DMS114 treated with DMSO at 0.1 percent for 48 hours (cell line): ENCODE data around the gene MALAT1.
"Not testable (repeated sequence)": the region's sequence is repeated elsewhere in the genome, so short reads cannot be mapped to it uniquely, and the experiment has no call there.

ENCODE experiments used
- DNase-seq: peaks from one replicate; lab custom pipeline; 2025; ENCODE audit not compliant: unreplicated experiment; lab: John Stamatoyannopoulos, UW

Gene MALAT1

DNA sequence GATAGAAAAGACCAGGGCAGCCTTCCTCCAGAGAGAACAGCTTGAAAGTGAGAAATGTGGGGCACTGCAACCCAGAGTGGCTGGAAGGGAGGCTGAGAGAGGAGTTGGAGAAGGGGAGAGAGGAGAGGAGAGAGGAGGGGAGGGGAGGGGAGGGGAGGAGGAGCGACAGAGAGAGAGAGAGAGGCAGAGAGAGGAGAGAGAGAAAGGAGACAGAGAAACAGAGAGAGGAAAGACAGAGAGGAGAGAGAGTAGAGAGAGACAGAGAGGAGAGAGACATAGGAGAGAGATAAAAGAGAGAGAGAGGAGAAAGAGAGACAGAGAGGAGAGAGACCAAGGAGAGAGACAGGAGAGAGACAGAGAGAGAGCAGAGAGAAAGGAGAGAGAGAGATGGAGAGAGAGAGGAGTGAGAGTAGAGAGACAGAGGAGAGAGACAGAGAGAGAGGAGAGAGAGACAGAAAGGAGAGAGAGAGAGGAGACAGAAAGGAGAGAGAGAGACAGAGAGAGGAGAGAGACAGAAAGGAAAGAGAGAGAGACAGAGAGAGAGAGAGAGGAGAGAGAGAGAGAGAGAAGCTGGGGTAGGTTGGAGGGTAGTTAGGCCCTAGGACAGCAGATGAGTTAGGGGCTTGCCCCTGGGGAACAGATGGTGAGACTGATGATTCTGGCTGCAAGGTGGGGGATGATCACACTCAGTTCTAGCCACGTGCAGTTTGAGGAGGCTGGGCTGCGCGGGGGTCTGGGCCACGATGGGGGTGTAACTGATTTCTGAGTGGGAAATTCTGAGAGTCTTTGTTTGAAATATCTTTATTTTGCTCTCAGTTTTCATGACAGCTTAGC, 17.5 kb downstream of the MALAT1 start:
- DNase-seq: no peak

DNA sequence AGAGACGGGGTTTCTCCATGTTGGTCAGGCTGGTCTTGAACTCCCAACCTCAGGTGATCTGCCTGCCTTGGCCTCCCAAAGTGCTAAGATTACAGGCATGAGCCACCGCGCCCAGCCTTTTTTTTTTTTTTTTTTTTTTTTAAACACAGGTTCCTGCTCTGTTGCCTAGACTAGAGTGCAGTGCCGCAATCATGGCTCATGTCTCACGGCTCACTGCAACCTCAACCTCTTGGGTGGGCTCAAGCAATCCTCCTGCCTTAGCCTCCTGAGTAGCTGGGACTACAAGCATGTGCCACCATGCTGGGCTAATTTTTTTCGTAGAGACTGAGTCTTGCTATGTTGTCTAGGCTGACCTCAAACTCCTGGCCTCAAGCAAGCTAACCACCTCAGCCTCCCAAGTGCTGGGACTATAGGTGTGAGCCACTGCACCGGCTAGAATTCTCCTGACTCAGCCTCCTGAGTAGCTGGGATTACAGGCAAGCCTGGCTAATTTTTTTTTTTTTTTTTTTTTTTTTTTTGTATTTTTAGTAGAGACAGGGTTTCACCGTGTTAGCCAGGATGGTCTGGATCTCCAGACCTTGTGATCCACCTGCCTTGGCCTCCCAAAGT, 20.2 kb downstream of the MALAT1 start:
- DNase-seq: not testable (repeated sequence)

DNA sequence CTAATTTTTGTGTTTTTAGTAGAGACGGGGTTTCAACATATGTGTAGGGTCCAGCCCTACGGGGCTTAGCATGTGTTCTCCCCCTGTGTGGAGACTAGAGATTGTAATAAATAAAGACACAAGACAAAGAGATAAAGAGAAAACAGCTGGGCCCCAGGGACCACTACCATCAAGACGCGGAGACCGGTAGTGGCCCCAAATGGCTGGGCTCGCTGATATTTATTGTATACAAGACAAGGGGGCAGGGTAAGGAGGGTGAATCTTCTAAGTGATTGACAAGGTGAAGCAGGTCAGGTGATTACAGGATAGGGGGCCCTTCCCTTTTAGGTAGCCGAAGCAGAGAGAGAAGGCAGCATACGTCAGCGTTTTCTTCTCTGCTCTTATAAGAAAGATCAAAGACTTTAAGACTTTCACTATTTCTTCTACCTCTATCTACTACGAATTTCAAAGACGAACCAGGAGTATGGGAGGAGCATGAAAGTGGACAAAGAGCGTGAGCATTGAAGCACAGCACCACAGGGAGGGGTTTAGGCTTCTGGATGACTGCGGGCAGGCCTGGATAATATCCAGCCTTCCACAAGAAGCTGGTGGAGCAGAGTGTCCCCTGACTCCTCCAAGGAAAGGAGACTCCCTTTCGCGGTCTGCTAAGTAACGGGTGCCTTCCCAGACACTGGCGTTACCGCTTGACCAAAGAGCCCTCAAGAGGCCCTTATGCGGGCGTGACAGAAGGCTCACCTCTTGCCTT, 23.1 kb downstream of the MALAT1 start:
- not testable (repeated sequence) for DNase-seq

DNA sequence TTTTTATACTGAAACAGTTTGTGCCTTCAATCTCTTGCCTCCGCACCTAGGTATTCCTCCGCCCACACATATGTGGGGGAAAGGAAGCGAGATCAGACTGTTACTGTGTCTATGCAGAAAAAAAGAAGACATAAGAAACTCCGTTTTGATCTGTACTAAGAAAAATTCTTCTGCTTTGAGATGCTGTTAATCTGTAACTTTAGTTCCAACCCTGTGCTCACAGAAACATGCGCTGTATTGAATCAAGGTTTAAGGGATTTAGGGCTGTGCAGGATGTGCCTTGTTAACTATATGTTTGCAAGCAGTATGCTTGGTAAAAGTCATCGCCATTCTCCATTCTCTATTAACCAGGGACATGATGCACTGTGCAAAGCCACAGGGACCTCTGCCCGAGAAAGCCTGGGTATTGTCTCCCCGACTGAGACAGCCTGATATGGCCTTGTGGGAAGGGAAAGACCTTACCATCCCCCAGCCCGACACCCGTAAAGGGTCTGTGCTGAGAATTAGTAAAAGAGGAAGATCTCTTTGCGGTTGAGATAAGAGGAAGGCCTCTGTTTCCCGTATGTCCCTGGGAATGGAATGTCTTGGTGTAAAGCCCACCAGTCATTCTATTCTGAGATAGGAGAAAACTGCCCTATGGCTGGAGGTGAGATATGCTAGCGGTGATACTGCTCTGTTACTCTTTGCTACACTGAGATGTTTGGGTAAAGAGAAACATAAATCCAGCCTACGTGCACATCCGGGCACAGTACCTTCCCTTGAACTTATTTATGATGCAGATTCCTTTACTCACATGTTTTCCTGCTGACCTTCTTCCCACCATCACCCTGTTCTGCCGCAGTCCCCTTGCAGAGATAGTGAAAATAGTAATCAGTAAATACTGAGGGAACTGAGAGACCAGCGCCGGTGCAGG, 24.1 kb downstream of the MALAT1 start:
- DNase-seq: not testable (repeated sequence)

DNA sequence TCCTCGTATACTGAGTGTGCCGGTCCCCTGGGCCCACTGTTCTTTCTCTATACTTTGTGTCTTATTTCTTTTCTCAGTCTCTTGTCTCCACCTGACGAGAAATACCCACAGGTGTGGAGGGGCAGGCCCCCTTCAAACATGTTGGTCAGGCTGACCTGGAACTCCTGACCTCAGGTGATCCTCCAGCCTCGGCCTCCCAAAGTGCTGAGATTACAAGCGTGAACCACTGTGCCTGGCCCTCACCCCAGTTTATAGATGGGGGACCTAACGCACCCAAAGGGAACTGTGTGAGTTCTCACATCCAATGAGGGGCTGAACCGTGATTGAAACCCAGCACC, 24.8 kb downstream of the MALAT1 start:
- not testable (repeated sequence) for DNase-seq

DNA sequence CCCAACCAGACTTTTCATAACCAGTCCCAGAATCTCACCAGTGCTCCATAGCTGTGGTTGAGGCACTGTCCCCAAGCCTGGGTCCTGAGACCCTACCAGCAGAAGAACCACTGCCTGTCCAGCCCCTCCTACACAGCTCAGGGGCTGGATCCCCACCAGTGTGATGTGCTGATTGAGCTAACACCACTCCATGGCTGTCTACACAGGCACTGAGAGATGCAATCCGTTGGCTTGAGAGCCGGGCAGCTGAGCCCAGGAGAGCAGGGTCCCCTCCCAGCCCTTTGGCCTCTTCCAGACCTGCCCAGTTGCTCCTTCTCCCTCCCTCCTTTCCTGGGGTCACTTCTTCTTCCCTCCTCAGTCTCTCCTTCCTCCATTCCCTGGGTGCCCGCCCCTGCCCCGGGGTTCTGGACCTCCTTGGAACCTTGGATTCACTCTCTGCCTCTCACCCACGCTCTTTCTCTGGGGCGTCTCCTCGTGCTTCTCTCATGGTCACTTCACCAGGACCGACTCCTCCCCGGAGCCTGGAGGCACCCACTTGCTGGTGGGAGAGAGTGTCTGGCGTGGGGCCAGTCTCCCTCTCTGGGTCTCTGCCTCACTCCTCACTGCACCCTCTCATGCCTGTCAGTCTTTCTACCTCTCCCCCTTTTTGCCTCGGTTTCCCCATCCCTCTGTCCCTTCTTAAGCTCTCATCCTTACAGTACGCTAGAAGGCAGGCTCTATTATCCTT, 25.3 kb downstream of the MALAT1 start:
- DNase-seq: no peak

DNA sequence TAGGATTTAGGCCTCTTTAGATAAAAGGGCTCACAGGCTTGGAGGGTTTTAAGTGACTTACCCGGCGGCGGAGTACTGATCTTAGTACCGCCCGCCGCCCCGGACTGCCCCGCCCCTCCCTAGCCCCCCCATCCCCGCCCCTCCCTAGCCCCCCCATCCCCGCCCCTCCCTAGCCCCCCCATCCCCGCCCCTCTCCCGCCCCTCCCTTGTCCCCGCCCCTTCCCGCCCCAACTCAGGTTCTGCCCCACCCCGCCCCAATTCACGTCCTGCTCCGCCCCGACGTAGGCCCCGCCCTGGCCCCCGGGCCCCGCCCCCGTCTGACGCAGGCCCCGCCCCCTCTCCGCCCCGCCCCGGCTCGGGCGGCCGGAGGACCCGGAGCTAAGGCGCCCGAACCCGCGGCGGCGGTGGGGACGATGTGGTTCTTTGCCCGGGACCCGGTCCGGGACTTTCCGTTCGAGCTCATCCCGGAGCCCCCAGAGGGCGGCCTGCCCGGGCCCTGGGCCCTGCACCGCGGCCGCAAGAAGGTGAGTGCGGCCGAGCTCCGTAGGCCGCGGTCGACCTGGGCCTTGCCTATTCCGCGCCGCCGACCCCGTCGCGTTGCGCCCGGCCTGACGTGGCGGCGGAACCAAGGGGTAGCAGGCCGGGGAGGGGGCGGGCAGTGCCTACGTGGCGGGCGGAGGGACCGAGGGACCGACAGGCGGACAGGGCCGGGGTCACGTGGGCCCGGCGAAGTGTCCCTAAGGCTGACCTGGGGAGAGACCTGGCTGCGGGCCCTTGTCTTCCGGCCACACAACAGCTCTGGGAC, 26.1 kb downstream of the MALAT1 start, which contains the start of gene SCYL1:
Gene SCYL1, plus strand, starts transcription at position 343 of the 805 bp plus-strand sequence. Its CDS starts 71 bp downstream, at position 414.
- DNase-seq: peak; percentile 25

DNA sequence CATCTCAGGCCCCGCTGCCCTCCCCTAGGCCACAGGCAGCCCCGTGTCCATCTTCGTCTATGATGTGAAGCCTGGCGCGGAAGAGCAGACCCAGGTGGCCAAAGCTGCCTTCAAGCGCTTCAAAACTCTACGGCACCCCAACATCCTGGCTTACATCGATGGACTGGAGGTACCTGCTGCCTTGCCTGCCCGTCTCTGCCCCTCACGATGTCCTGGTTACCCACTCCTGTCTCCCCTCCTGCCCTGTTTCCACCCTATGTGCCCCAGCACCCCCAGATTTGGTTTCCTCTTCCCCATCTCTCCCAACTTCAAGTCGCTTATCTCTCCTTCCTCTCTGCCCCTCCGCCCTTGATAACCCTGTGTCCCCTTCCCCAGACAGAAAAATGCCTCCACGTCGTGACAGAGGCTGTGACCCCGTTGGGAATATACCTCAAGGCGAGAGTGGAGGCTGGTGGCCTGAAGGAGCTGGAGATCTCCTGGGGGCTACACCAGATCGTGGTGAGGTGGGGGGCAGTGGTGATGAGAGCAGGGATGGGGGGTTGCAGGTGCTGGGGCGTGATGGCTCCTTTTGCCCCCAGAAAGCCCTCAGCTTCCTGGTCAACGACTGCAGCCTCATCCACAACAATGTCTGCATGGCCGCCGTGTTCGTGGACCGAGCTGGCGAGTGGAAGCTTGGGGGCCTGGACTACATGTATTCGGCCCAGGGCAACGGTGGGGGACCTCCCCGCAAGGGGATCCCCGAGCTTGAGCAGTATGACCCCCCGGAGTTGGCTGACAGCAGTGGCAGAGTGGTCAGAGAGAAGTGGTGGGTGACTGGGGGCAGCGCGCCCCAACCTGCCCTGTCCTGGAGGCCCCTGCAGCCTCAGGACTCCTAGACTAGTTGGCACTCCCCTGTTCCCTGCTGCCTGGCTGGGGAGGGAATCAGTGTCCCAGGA, 27.0 kb downstream of the MALAT1 start:
- DNase-seq: no peak

DNA sequence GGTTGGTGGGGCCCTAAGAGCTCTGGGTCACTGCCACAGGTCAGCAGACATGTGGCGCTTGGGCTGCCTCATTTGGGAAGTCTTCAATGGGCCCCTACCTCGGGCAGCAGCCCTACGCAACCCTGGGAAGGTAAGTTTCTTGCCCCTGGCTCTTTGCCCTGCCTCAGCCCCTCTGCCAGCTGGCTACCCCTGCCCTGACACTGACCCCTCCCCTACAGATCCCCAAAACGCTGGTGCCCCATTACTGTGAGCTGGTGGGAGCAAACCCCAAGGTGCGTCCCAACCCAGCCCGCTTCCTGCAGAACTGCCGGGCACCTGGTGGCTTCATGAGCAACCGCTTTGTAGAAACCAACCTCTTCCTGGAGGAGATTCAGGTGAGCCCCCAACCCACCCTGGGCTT, 27.9 kb downstream of the MALAT1 start:
- DNase-seq: no peak

DNA sequence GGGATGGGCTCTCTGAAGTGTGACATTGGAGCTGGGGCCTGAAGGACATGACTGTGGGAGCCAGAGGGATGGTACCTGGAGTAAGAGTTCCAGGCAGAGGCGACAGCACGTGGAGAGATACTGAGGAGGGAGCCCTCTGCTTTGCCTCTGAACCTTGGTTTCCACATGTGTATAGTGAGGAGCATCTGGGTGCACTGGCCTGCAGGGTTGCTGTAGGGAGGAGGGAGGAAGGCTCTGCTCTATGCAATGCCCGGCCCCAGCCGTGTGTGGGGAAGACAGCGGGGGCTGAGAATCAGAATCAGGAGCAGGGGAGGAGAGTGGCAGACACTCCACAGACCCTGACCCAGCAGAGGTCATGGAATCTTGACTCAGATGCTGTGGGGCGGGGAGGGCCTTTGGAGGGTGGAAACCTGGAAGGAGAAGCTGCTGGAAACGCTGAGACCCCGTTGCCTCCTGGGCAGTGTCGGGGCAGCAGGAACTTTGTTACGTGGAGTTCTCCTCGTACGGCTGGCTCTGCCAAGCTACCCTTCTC, 30.0 kb downstream of the MALAT1 start:
- DNase-seq: no peak

DNA sequence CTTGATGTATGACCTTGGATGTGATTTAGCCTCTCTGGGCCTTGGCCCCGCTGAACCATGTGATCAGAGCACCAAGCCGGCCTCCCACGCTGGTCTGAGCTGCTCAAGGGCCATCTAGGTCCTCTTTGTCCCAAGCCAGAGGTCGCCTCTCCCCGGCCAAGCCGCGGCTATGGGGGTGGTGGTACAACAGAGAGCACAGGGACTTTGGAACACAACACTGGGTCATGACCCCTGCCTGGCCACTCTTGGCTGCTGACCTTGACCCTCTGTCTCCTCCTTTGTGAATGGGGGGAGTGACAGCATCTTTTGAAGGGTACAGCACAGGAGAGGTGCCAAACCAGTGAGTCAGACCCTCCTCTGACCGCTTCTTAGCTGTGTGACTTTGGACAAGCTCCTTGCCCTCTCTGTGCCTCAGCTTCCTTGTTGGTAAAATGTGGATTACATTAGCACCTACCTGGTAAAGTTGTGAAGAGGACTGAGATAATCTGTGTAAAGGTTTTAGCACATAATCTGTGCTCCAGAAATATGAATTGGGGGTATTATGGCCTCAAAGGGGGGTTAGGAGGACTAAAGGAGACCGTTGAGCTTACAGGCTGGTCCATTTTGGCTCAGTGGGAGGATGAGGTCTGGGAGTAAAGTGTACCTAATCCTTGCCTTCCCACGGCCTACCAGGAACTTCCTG, 30.8 kb downstream of the MALAT1 start:
- DNase-seq: no peak

DNA sequence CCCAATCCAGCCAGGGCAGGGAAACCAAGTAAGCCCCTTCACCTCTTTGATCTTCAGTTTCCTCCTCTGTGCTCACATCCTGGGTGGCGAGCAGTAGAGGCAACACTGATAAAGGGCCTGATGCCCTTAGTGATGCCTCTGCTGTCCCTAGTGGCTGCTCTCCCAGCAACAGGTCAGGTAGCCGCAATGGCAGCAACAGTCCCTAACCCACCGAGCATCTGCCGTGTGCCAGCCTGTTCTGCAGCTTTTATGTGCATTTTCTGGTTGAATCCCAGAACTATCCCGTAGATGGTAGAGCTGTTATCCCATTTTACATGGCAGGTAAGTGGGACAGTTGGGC, 31.3 kb downstream of the MALAT1 start:
- no peak for DNase-seq

DNA sequence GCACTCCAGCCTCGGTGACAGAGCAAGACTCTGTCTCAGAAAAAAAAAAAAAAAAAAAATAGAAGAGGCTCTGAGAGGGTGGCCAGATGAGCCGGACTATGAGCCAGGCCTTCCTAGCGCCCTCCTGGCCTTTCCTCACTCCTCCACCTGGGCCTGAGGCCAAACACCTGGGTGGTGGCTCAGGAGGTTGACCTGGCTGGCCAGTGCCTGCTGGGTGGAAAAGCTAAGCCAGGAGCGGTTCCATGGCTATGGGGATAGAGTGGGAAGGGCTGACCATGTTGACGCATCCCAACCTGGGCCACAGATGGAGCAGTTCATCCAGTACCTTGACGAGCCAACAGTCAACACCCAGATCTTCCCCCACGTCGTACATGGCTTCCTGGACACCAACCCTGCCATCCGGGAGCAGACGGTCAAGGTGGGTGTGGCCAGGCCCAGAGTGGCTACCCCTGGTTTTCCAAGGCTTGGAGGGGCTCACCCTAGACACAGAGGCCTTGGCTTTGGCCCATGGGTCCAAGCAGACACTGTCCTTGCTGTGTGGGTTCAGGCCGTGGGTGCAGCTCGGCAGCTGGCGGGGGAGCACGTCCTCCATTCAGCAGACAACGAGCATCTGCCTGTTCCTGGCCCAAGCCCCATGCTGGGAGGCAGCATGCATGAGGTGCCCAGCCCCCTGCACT, 33.7 kb downstream of the MALAT1 start:
- no peak for DNase-seq

DNA sequence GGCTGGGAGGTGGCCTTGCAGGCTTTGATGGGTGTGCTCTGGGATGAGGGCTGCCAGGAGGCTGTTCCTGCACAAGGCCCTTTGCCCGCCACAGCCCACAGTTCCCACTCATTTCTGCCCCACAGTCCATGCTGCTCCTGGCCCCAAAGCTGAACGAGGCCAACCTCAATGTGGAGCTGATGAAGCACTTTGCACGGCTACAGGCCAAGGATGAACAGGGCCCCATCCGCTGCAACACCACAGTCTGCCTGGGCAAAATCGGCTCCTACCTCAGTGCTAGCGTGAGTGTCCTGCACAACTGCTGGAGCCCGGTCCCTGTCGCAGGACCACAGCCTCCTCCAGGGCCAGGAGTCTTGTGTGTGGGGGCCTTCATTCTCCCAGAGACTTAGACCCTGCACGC, 36.3 kb downstream of the MALAT1 start:
- no peak for DNase-seq

DNA sequence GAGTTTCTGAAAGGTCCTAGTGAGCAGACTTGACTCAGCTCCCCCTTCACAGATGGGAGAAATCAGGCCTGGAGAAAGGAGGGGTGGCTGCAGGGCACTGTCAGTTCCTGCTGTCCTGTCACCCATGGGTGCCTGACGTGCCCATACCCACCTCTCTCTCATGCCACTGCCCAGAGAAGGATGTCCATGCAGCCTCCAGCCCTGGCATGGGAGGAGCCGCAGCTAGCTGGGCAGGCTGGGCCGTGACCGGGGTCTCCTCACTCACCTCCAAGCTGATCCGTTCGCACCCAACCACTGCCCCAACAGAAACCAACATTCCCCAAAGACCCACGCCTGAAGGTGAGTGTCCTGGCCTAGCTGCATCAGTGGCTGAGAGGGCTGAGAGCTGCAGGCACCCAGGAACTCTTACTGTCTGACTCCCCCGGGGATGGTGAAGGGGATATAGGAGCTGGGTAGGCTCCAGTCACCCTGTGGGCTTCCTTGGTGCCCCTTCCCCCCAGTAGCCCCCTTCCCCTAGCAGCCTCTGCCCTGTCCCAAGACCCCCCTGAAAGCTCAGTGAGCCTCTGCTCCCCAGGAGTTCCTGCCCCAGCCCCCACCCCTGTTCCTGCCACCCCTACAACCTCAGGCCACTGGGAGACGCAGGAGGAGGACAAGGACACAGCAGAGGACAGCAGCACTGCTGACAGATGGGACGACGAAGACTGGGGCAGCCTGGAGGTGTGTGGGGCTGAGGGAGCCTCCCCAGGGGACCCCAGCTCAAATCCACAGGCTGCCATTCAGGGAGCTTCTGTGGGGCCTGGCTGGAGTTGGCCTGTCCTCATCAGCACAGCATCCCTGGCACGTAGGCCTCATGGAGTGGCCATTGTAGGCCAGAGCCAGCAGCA, 37.8 kb downstream of the MALAT1 start:
- no peak for DNase-seq

DNA sequence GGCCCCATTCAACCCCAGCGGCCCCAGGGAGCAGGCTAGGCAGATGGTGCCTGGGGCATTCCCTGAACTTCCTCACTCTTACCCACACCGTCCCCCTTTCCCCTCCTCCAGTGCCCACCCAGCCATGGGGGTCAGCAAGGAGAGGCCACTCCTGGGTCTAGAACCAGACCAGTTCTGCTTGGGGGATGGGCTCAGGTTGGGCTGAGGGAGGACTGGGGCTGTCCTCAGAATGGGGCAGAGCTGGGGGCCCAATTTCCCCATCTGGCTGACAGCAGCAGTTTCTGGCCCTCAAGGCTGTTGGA, 38.4 kb downstream of the MALAT1 start:
- no peak for DNase-seq
